GM06990 (cell line): ENCODE data around the gene CYB561.

Source experiments
- DNase-seq: peaks from one replicate; pipeline ENCODE4 v3.0.0-alpha.2; 2011; ENCODE audit not compliant: insufficient read length; ENCODE audit errors: extremely low read depth
- H3K27me3 ChIP-seq: replicated peaks from 2 replicates; pipeline ENCODE4 v1.6.0; 2011; ENCODE audit warnings: low read length; ENCODE audit not compliant: control insufficient read depth, insufficient read depth
- H3K36me3 ChIP-seq: 2 replicates; pipeline ENCODE4 v1.5.1; 2011; ENCODE audit warnings: low read length; ENCODE audit not compliant: control insufficient read depth, insufficient read depth
- H3K4me3 ChIP-seq: replicated peaks from 2 replicates; pipeline ENCODE4 v1.5.1; 2011; ENCODE audit warnings: low read depth, mild to moderate bottlenecking, control low read depth, low read length
- CTCF ChIP-seq: IDR thresholded peaks from 2 replicates; pipeline ENCODE4 v1.5.1; 2011; ENCODE audit warnings: low read length, control low read depth, mild to moderate bottlenecking, inconsistent platforms; ENCODE audit not compliant: insufficient read depth, poor library complexity, severe bottlenecking

CYB561 gene

GRCh38 chr17:63431618-63431938, 14.5 kb downstream of the CYB561 start:
- Histone ChIP-seq H3K27me3 (no peaks in the 10 kb centered on the region), H3K4me3 (no peak overlapping the region), H3K36me3 (no peaks in the 10 kb centered on the region)
- no peak for TF ChIP-seq CTCF
- DNase-seq: no peak

DNA sequence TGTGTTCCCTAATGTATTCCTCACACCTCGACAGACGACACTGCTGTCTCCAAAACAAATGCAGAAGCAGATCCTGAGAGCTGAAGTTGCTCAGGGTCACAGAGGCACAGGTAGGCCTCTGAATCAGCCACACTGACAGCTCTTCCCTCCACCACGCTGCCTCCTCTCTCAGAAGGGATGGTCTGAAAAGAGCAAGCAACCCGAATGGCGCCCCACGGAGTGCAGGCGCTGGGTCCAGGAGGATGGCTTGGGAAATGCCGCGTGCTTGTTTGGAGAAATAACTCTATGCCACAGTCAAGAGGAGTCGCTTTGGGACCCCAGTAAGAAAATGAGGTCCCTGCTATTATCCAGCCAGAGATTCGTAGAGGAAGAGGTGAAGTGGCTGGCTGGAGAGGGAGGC, 15.9 kb downstream of the CYB561 start:
- no peak for TF ChIP-seq CTCF
- no peaks in the 10 kb centered on the region for H3K27me3 ChIP-seq
- H3K4me3 ChIP-seq: no peak overlapping the region
- no peaks in the 10 kb centered on the region for H3K36me3 ChIP-seq
- no peak for DNase-seq

DNA sequence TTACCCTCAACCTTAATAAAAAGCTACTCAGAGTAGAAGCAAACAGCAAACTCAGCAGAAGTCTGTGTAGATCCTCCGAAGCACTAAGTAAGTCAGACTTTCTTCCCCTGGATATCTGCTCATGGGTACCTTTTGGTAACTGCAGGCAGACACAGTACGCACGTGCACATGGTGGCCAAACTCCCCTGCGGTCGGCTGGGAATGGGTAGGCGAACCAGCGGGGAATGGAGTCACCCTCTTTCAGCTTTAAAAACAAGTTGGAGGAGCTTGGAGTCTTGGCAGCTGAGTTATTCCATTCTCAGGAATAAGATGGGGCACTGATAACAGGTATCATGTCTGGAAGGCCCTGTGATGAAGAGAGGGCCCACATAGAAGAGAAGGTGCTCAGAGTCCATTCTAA, 16.3 kb downstream of the CYB561 start:
- H3K27me3 ChIP-seq: no peaks in the 10 kb centered on the region
- no peak for TF ChIP-seq CTCF
- DNase-seq: no peak
- no peaks in the 10 kb centered on the region for H3K36me3 ChIP-seq
- H3K4me3 ChIP-seq: no peak overlapping the region

DNA sequence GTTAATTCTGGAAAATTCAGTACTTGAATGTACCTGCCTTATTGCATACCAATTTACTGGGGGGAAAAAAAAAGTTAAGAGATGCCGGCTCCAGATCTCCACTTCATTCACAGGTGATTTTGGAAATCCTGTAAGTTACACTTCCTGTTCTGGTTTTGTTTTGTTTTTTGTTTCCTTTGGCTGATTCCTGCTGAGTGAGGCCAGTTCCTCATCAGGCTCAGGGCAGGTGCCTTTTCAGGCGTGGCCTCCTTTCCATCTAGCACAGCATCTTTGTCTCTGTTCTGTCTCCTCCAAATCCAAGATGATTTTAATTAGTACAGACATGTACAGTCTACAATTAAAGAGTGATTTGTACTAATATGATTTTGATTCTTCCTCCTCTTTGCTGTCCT, 19.2 kb downstream of the CYB561 start:
- no peak for DNase-seq
- H3K36me3 ChIP-seq: no peaks in the 10 kb centered on the region
- no peak overlapping the region for H3K4me3 ChIP-seq
- TF ChIP-seq CTCF: no peak
- no peaks in the 10 kb centered on the region for H3K27me3 ChIP-seq

DNA sequence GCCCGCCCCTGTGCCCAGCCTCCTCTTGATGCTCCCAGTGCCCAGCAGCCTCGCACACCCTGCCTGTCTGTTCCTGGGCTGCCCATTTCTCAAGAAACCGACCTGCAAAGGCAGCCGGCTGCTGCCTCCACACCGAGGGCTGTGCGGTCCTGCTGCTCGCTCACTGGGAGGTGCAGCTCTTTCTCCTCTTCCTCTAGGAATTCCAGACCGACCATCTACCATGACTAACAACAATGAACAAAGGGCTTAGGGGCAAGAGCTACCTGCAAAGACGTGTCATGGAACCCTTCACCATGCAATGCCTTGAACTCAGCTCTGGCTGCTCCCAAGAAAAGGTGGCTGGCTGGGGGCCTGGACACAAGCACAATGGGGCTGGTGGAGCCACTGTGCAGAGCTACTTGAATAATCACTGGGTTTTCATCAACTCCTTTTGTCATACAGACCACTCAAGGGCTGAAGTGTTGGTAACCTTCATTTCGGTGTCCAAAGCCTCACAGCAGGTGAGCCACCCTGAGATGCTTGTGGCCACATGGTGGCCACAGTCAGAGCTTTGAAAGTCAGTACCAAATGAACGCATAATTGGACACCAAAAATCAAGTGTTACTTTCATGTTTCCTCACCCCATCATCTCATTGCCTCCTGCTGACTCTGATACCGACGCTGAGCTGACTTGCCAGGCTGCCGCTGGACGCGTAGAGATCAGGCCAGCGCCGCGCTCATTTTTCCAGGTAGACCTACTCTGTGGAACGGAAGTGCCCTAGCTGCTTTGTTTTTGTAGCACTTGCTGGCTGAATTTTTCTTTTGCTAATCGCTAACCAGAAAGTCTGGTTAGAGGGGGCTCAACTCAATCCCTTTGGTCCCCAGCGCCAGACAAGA, 19.8 kb downstream of the CYB561 start:
- Histone ChIP-seq H3K36me3 (no peaks in the 10 kb centered on the region), H3K4me3 (no peak overlapping the region), H3K27me3 (no peaks in the 10 kb centered on the region)
- no peak for DNase-seq
- TF ChIP-seq CTCF: no peak

GRCh38 chr17:63425483-63425882, 20.6 kb downstream of the CYB561 start:
- peak; percentile 87 for TF ChIP-seq CTCF
- Histone ChIP-seq H3K36me3 (no peaks in the 10 kb centered on the region), H3K4me3 (no peak overlapping the region), H3K27me3 (no peaks in the 10 kb centered on the region)
- no peak for DNase-seq
